NB4 (cell line): Measurements from ENCODE around the gene STN1.

Experiments used
- CTCF ChIP-seq: IDR thresholded peaks from one replicate; pipeline ENCODE4 v1.5.1; 2012; ENCODE audit warnings: low read depth, low read length
- MYC ChIP-seq: IDR thresholded peaks from 2 replicates; pipeline ENCODE4 v1.6.1; 2011; ENCODE audit warnings: low read depth, low read length
- POLR2A ChIP-seq: IDR thresholded peaks from 2 replicates; pipeline ENCODE4 v1.6.1; 2011; ENCODE audit warnings: mild to moderate bottlenecking; ENCODE audit not compliant: insufficient read length; ENCODE audit errors: extremely low read depth

GRCh38 chr10:103838070-103838395, 80.0 kb downstream of the STN1 start:
- TF ChIP-seq CTCF (no peak), POLR2A (no peak), MYC (no peak)
